NCI-H1417 treated with DMSO at 0.1 percent for 48 hours (cell line): ENCODE data around the gene SPAG5.
A peak's percentile ranks its signal among the peaks of the same experiment; 100 is the strongest.
"Not testable (repeated sequence)": the region's sequence is repeated elsewhere in the genome, so short reads cannot be mapped to it uniquely, and the experiment has no call there.

Experiments used
- DNase-seq: peaks from one replicate; lab custom pipeline; 2025; lab: John Stamatoyannopoulos, UW

SPAG5 gene

DNA sequence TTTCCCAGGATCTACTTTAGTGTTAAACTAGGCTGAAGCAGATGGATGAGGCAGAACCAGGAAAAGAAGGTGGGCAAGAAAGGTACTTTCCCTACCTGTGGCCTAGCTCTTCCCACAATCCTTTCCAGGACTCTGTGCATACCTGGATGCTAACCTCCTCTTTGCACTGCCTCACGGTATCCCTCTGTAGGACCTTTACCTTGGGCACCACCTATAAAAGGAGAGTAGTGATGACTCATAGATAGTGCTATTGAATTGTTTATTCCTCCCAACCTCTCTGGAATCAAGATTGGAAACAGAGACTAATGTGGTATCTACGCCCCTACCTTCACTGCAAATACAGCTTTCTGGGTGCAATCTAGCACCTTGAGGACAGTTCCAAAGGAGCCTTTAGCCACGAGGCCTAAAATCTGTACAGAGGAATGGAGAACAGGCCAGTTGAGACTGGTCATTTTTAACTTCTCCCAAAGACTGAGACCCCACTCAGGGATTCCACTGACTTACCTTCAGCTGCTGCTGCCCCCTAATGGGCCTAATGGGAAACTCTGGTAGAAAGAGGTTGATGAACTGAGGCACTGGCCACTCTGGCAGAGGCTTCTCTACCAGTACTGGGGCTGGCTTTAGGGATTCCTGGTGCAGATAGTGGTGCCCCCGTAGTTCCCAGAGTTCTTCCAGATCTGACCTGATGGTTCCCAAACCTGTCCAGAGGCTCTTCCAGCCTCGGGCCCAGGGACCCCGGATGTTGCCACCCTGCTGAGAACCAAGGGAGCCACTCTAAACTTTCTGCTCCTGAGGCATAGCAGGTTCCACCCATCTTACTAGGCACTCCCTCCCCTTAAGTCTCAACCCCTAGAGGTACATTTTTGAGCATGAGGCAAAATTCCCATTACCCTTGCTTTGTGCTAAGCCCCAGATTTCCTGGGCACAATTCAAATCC lies 14.4 kb upstream of the SPAG5 start:
- no peak for DNase-seq

DNA sequence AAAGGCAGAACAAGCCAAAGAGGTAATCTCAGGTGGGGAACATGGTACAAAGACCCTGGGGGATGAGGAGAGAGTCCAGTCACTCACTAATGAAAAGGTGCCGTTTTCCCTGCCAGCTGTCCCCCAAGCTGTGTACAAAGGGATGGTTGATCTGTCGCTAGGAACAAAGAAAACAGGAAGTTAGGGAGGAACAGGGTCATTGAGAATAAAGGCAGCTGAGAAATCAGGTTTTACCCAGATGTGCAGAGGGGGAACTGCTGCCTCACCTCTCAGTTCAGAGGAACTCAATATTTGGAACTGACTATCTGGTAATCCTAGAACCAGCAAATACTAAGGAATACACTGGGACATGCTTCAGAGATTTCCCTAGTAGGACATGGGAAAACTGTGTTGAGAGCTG lies 13.7 kb upstream of the SPAG5 start:
- DNase-seq = no peak

DNA sequence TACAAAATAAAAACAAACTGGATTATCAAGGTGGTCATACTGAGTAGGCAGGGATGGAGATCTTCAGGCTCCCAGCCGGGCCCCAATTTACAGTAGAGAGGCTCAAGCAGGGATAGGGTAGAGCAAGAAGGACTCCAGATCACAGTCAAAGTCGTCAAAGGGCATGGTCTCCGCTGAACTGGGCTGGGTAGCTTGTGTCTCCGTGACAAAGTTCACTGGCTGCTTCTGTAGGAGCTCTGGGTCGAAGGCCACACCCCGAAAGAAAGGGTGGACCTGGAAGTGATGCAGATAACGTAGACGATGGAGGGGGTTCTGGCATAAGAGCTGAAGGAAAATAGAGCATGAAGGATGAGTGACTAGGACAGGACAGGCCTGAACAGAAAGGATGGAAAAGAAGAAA lies 11.6 kb upstream of the SPAG5 start:
- no peak for DNase-seq

GRCh38 chr17:28604031-28604430 lies 5.2 kb upstream of the SPAG5 start:
- DNase-seq = not testable (repeated sequence)

- DNase-seq = peak; percentile 55
These were observed 723 bp upstream of the SPAG5 start for GRCh38 chr17:28599311-28600184.

GRCh38 chr17:28598389-28598788 lies 436 bp downstream of the SPAG5 start:
- DNase-seq = no peak

GRCh38 chr17:28597606-28598383 lies 1.0 kb downstream of the SPAG5 start:
- DNase-seq = no peak

- no peak for DNase-seq
These were observed 6.6 kb downstream of the SPAG5 start for GRCh38 chr17:28592260-28592659.

GRCh38 chr17:28585851-28586250 lies 13.0 kb downstream of the SPAG5 start:
- DNase-seq = no peak

DNA sequence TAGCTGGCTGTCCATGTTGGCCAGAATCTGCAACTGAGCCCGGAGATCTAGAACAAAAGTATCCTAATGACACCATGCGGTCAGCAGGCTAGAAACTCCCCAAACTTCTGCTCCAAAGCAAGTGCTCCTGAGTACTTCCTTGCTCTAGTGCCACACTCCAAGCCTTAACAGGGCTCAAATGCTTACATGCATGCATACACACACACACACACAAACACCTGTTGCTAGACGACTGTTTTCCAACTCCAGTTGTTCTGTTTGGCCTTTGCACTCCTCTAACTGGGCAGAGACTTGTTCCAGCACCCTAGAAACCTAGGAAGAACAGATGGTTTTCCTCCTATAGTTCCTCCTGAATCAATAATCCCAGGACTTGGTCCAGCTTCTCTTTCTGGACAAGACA lies 14.4 kb downstream of the SPAG5 start:
- no peak for DNase-seq

- no peak for DNase-seq
These were observed 16.3 kb downstream of the SPAG5 start for GRCh38 chr17:28582513-28582912.

DNA sequence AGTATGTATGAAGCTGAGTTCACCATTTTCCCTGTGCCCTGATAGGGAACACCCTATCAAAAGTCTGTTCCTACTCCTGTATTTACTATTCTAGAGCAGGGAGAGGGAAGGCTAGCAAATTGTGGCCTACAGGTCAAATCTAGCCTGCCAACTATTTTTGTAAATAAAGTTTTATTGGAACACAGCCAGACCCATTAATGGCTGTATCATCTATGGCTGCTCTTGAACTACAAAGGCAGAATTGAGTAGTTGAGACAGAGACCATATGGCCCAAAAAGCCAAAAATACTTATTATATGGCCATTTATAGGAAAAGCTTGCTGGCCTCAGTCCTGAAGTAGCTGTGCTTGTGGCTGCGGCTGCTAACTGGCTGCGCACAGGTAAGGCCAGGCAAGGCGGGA lies 17.9 kb downstream of the SPAG5 start:
- no peak for DNase-seq

DNA sequence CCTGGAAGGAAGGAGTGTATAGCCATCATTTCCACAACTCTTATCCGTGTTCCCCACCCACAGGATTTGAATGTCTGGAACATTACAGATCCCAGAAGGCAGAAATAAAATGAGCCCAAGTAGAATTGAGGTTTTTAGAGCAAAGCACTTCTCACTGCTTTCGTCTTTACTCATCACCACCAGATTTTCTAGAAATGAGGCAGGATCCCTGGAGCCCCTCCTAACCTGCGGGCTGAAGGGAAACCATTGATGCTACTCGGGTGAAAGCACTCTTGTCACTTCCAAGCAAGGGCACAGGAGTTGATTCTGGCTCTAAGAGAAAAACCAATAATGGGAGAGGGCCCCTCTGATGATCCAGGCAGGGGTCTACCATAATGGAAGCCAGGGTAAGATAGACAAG lies 19.3 kb downstream of the SPAG5 start:
- no peak for DNase-seq

- no peak for DNase-seq
These were observed 20.3 kb downstream of the SPAG5 start for GRCh38 chr17:28578246-28579195.

- no peak for DNase-seq
These were observed 21.4 kb downstream of the SPAG5 start for GRCh38 chr17:28577466-28577824.

DNA sequence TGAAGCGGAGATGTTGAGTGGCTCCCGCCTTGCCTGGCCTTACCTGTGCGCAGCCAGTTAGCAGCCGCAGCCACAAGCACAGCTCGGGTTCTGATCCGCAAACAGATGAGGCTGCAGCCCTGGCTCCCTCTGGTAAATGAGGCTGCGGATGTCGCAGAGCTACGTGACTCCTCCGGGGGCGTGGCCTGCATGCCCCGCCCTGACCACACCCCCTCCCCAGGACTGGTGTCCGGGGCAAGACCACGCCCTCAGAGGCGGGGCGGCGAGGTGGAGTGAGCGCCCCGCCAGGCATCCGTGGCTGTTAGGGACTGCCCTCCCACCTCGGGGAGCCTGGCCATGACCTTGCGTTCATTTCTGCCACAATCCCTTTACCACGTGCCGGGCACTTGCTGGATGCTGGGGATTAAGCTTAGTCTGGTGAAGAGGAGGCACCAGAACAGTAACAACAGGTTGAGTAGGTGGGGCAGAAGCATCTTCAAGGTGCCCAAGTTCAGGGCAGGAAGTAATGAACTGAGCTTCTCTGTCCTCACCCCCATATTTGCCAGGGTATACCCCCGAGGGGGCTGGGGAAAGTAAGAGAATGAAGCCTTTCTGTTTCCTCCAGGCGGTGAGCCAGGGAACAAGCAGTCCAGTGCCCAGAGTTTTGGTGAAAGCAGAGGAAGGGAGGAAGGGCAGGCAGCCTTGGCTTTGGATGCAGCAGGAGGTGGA lies 21.9 kb downstream of the SPAG5 start, which contains the start of gene ALDOC:
Gene ALDOC, minus strand, starts transcription at position 138 of the 708 bp plus-strand sequence. CDS start 1,363 bp downstream, outside the sequence.
- DNase-seq = no peak

- DNase-seq = not testable (repeated sequence)
These were observed 22.8 kb downstream of the SPAG5 start for GRCh38 chr17:28576016-28576415.

GRCh38 chr17:28575126-28575795 lies 23.6 kb downstream of the SPAG5 start:
- no peak for DNase-seq

DNA sequence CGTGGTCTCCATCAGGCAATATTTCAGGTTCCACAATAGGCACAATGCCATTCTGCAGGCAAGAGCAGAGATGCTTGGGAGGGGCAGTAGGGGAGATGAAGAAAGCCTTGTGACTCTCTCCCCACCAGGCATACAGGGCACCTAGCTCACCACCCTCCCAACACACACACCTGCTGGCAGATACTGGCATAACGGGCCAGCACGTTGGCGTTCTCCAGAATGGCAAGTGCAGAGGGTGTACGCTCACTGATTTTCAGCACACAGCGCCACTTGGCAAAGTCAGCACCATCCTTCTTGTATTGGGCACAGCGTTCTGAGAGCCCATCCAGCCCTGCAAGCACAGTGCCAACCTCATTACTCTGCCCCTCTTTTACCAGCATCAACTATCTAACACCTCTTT lies 24.3 kb downstream of the SPAG5 start:
- no peak for DNase-seq
